ENCODE data around the gene SPEF1.

- no peak for TF ChIP-seq CTCF (conservative IDR thresholded peaks at IDR 0.05)
- TF ChIP-seq ZFX (IDR thresholded peaks at IDR 0.05): no peak
Observed at GRCh38 chr20:3757268-3757667, 24.0 kb downstream of the SPEF1 start.
